HFFc6 (cell line): ENCODE data around the gene GRB10. TPM values are rescaled to one million over a fixed set of nuclear protein-coding genes. Genes with fewer than 3 reads are reported as not detected.

Experiments
- DNase-seq: peaks from one replicate; pipeline ENCODE4 v3.0.0-alpha.2; 2018
- H3K27ac Mint-ChIP-seq: 2 replicates; pipeline ENCODE4 v1.8.0; 2020; ENCODE audit warnings: mild to moderate bottlenecking, mixed read lengths
- H3K27me3 Mint-ChIP-seq: 2 replicates; pipeline ENCODE4 v1.8.0; 2021; ENCODE audit warnings: mild to moderate bottlenecking, moderate library complexity, mixed read lengths; ENCODE audit not compliant: insufficient read depth
- H3K36me3 Mint-ChIP-seq: 2 replicates; pipeline ENCODE4 v1.8.0; 2021; ENCODE audit warnings: low read depth, mixed read lengths
- H3K4me1 Mint-ChIP-seq: 2 replicates; pipeline ENCODE4 v1.8.0; 2020; ENCODE audit warnings: low read depth, mixed read lengths
- H3K4me3 Mint-ChIP-seq: 2 replicates; pipeline ENCODE4 v1.8.0; 2020; ENCODE audit warnings: mild to moderate bottlenecking, moderate library complexity, mixed read lengths
- H3K9me3 Mint-ChIP-seq: 2 replicates; pipeline ENCODE4 v1.8.0; 2020; ENCODE audit warnings: mild to moderate bottlenecking, mixed read lengths
- CTCF ChIP-seq: fragments of 200-600 bp; sonication (generic); IDR thresholded peaks from 2 replicates; pipeline ENCODE4 v1.5.0; 2021; ENCODE audit warnings: antibody characterized with exemption, mild to moderate bottlenecking
- long read RNA-seq: library from polyadenylated mRNA; unstranded; transcript quantifications from one replicate; pipeline ENCODE4 v2.0.0, GENCODE V29; 2019
- total RNA-seq, 6 experiments: library from RNA; stranded (reverse); fragmentation: NEBNext Ultra II Directional; extraction: Animal tissue kit (Norgen Biotek cat#: 25700); gene quantifications; 2 replicates in 1 of 6; 3 replicates in 5 of 6; pipeline ENCODE4 v1.2.3, GENCODE V29; 2021

Gene GRB10
- 10 to 100 TPM; 13.6 to 17.8 (median 14.8) TPM for total RNA-seq
- long read RNA-seq, partial matches to known transcripts, result 4 of 7 reads
- long read RNA-seq, other reads (novel, unspliced or antisense), result 3 of 7 reads

DNA sequence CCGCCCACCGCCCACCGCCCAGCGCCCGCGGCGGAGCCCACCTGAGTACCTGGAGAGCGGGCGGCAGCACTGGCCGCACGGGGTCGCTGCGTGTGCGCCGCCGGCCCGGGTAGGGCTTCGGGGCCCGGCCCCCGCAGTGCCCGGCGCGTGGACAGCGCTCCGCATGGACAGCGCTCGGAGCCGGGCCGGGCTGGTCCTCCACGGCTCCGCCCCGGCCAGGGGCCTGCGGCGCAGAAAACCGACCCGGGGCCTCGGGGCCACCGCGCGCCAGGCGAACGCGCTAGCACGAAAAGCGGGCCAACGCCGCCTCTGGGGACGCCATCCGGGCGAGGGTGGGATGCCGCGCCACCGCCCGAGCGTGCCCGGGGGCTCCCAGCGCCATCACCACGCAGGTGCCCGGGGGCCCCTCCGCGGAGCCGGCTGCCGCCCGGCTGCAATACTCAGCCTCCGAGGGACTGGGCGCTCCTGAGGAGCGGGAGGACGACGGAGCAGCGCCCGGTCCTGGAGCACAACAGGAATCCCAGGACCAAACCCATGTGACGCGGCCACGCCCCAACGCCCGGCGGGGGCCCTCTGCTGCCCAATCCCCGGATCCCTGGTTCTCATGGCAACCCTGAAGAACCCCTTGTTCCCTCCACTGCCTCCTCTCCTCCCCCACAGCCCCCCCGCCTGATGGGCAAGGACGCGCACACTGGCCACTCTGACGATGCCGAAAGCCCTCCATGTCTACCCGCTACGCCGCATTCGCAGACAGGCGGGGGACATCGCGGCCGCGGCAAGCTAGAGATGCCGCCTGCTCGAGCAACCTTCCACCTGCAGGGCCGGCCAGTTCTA is at the start of gene GRB10:
Gene GRB10 (minus strand): TSS at position 522 of the 834 bp plus-strand sequence. CDS start 50,574 bp downstream, outside the sequence.
- peaks cover 2% of the 10 kb centered on the region for H3K27me3 Mint-ChIP-seq
- 0 out of 2 replicates have a peak, but pooled peaks cover 10% of the 10 kb centered on the region for H3K4me1 Mint-ChIP-seq
- no peak within 1 kb of the TSS for H3K27ac Mint-ChIP-seq
- peak within 1 kb of the TSS; percentile 81 for H3K4me3 Mint-ChIP-seq
- H3K36me3 Mint-ChIP-seq, result peaks cover 5% of the 10 kb centered on the region; the same call in 1 of the 2 replicates
- peak; percentile 51 for TF ChIP-seq CTCF
- DNase-seq, result no peak
- no peaks in the 10 kb centered on the region for H3K9me3 Mint-ChIP-seq

DNA sequence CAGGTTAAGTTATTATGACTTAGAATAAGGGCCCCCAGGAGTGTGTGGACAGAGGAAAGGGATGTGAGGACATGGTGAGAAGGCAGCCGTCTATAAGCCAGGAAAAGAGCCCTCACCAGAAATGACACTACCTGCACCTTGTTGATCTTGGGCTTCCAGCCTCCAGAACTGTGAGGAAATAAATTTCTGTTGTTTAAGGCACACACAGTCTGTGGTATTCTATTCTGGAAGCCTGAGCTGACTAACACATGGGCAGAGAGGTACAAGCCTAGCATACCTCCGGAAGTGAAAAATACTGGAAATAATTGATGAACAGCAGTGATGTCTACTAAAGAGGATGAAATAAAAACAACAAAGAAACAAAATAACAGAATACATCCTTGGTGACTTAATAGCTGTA is 46.1 kb upstream of the GRB10 start:
- Mint-ChIP-seq H3K4me3 (no peak overlapping the region), H3K27ac (no peak overlapping the region), H3K36me3 (no peaks in the 10 kb centered on the region), H3K9me3 (no peaks in the 10 kb centered on the region), H3K27me3 (peaks cover 16% of the 10 kb centered on the region), H3K4me1 (peaks cover 61% of the 10 kb centered on the region)
- no peak for DNase-seq
- TF ChIP-seq CTCF, result no peak

DNA sequence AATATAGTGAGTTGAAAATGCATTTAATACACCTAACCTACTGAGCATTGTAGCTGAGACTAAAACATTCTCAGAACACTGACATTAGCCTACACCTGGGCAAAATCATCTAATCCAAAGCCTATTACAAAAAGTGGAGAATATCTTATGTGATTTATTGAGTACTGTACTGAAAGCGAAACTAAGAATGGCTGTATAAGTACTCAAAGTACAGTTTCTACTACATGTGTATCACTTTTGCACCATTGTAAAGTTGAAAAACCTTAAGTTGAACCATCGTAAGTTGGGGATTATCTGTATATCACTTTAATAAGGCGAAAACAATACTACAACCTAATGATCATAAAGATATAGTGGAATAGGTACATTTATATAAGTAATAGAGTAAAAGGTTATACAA is 45.4 kb upstream of the GRB10 start:
- Mint-ChIP-seq H3K27me3 (peaks cover 15% of the 10 kb centered on the region), H3K4me3 (no peak overlapping the region), H3K36me3 (no peaks in the 10 kb centered on the region), H3K4me1 (peaks cover 60% of the 10 kb centered on the region), H3K27ac (no peak overlapping the region), H3K9me3 (no peaks in the 10 kb centered on the region)
- TF ChIP-seq CTCF, result no peak
- DNase-seq, result no peak

DNA sequence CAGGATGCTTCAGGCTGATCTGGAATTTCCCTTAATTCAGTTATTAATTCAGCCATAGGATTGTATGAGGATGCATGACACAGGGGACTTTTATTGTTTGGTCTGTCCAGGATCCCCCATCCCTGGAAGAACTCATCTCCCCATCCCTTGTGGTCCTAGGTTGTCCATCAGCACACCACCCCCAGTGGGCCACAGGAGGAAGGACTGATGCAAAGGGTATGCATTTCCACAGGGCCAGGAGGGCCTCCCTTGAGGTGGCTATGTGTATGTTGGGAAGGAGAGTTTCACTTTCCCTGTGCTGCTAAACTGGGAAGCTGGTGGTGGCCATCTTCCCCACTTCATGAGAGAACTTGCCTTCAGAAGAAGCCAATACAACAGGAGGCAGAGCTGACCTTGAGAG is 44.6 kb upstream of the GRB10 start:
- peaks cover 60% of the 10 kb centered on the region for H3K4me1 Mint-ChIP-seq
- DNase-seq, result no peak
- H3K9me3 Mint-ChIP-seq, result no peaks in the 10 kb centered on the region
- H3K27ac Mint-ChIP-seq, result peak overlapping the region; percentile 64; the same call in 1 of the 2 replicates
- peak overlapping the region; percentile 70; the same call in 1 of the 2 replicates for H3K4me3 Mint-ChIP-seq
- H3K27me3 Mint-ChIP-seq, result peaks cover 13% of the 10 kb centered on the region
- H3K36me3 Mint-ChIP-seq, result no peaks in the 10 kb centered on the region
- no peak; the same call in 1 of the 2 replicates for TF ChIP-seq CTCF

GRCh38 chr7:50826371-50827172 is 43.9 kb upstream of the GRB10 start:
- H3K4me3 Mint-ChIP-seq, result peak overlapping the region; percentile 70
- peaks cover 64% of the 10 kb centered on the region for H3K4me1 Mint-ChIP-seq
- H3K27me3 Mint-ChIP-seq, result peaks cover 9% of the 10 kb centered on the region
- peak; percentile 87 for DNase-seq
- H3K27ac Mint-ChIP-seq, result peak overlapping the region; percentile 64
- H3K9me3 Mint-ChIP-seq, result no peaks in the 10 kb centered on the region
- no peaks in the 10 kb centered on the region for H3K36me3 Mint-ChIP-seq
- peak; percentile 28; the same call in 1 of the 2 replicates for TF ChIP-seq CTCF
